ENCODE data around the gene TENM4. TPM values are rescaled to one million over a fixed set of nuclear protein-coding genes. Genes with fewer than 3 reads are reported as not detected.

Gene TENM4
- total RNA-seq, 4 donors from 2014 or later: 4.0 to 14.6 (median 4.5) TPM

GRCh38 chr11:78821371-78822306 lies 619.2 kb downstream of the TENM4 start:
- no peak for TF ChIP-seq CTCF (IDR thresholded peaks at IDR 0.05; ENCODE audit: low read depth)

GRCh38 chr11:78820741-78821140 lies 620.1 kb downstream of the TENM4 start:
- no peak for TF ChIP-seq CTCF (IDR thresholded peaks at IDR 0.05; ENCODE audit: low read depth)

GRCh38 chr11:78818201-78818600 lies 622.6 kb downstream of the TENM4 start:
- no peak for TF ChIP-seq CTCF (IDR thresholded peaks at IDR 0.05; ENCODE audit: low read depth)

- TF ChIP-seq CTCF (IDR thresholded peaks at IDR 0.05; ENCODE audit: low read depth): no peak
These were observed 625.0 kb downstream of the TENM4 start for GRCh38 chr11:78815831-78816230.

DNA sequence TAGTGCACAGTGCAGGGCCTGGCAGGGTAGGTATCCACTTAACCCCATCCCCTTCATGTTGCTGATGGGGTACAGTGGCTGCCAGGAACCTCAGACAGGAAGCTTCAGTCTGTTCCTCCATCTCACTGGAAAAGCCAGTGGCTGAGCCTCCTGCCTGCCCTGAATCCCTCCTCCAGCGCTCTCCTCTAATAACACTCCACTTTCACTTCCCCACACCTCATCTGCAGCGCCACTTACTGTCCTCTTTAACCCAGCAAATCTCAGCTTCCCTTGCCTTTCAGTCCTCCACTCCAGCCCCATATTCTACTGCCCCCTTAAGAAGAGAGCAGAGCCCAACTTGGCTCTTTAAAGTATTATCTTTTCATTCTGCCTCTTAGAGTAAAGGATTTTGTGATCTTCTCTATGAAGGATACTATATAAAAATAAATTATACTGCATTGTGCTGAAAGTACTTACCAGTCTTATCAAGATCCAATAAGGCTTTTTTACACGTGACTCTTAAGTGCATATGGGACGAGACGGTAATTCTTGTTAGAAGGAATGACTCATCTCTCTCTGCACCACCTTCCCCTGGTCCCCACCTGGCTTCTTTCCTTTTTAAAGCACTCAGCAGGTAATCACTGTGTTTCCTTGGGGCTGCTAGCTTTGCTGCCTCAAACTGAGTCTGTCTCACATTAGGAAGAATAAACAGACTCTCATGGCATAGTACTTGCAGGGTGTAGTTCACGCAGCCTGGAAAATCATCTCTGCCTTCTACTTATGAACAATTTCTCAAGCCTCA lies 628.1 kb downstream of the TENM4 start:
- no peak for TF ChIP-seq CTCF (IDR thresholded peaks at IDR 0.05; ENCODE audit: low read depth)

DNA sequence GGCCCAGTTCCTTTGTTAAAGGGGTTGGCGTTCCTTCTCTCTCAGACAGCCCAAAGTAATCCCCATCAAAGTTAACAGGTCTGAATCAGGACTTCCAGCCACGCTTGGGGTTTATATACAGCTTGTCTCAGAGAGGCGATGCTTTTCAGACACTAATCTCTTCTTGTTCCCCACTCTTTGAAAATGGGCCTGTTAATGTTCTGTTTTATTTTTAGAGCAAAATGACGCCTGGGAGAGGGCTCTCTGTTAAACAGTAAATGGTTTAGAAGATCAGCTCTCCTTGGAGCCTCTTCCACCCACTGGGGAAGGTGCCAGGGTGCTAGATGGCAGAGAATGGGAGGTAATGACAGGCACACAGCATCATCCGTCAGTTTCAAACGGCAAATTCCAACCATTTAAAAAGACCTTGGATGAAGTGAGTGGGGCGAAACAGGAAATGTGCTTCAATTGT lies 630.2 kb downstream of the TENM4 start:
- TF ChIP-seq CTCF (IDR thresholded peaks at IDR 0.05; ENCODE audit: low read depth): no peak

Data from subcutaneous adipose tissue (tissue), 4 donors.